ENCODE results near the gene CLEC4F. TPM values are rescaled to one million over a fixed set of nuclear protein-coding genes. Genes with fewer than 3 reads are reported as not detected.

CLEC4F gene
- total RNA-seq, 1 donor from 2014 or later, result not detected

DNA sequence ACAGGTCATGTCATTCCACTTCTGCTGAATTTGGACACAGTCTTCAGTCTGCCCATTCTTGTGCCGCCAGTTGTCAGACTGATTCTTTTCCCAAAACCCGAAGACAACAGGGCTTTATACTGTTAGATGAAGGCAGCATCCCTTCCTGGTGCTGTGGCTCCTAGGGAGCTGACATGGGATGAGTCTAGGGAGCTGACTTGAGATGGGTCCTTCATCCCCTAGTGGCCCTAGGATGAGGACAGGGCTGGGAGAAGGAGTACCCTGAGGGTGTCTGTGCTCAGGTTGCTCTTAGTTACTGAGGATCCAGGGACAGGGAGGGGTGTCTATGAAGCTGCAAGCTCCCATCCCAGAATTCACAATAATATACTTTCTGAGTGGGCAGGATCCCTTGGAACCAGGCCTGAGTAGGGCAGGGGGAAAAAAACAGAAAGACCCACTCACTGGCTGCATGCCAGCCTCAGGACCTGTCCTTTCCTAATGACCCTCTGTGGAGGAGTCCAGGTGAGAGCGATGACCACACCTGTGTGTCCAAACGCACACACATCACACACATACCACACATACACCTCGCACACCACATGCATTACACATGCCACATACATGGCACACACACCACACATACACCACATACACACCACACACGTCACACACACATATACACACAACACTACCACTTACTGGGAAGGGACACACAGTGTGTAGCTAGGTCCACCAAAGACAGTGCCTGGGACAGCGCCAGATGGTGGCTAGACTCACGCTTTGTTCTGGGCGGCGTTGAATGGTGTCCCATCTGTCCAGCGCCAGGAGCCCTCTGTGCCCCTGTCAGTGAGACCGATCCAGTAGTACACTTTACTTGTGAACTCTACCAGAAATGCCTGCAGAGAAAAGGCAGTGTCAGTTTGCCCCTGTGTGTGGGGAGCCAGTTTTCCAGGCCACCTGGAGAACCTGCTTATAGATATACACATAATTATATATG is 11.1 kb downstream of the CLEC4F start:
- Mint-ChIP-seq H3K27me3 (ENCODE audit: low read depth) (peaks cover 8% of the 10 kb centered on the region), H3K27ac (ENCODE audit: unreplicated experiment) (peak overlapping the region; percentile 45), H3K4me3 (no peak overlapping the region), H3K36me3 (ENCODE audit: low read depth) (no peaks in the 10 kb centered on the region), H3K9me3 (no peaks in the 10 kb centered on the region), H3K4me1 (peaks cover 15% of the 10 kb centered on the region)
- TF ChIP-seq, protein P1, sequence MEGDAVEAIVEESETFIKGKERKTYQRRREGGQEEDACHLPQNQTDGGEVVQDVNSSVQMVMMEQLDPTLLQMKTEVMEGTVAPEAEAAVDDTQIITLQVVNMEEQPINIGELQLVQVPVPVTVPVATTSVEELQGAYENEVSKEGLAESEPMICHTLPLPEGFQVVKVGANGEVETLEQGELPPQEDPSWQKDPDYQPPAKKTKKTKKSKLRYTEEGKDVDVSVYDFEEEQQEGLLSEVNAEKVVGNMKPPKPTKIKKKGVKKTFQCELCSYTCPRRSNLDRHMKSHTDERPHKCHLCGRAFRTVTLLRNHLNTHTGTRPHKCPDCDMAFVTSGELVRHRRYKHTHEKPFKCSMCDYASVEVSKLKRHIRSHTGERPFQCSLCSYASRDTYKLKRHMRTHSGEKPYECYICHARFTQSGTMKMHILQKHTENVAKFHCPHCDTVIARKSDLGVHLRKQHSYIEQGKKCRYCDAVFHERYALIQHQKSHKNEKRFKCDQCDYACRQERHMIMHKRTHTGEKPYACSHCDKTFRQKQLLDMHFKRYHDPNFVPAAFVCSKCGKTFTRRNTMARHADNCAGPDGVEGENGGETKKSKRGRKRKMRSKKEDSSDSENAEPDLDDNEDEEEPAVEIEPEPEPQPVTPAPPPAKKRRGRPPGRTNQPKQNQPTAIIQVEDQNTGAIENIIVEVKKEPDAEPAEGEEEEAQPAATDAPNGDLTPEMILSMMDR (conservative IDR thresholded peaks at IDR 0.05), result no peak
- DNase-seq (ENCODE audit: low read depth, low spot score), result no peak

DNA sequence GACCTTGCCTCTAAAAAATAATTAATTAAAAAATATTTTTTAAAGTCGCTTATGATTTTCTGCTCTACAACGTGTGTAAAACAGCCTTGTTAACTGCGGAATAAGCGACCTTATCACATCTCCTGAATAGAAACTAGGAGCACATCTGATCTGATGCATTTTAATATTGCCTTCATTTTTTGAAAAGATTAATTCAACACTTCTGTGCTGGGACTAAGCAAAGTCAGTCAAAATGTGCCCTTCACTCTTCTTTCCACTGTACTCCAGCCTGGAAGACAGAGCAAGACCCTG is 12.6 kb downstream of the CLEC4F start:
- Mint-ChIP-seq H3K27ac (ENCODE audit: unreplicated experiment) (no peak overlapping the region), H3K4me3 (no peak overlapping the region), H3K9me3 (no peaks in the 10 kb centered on the region), H3K4me1 (peaks cover 15% of the 10 kb centered on the region), H3K27me3 (ENCODE audit: low read depth) (peaks cover 6% of the 10 kb centered on the region), H3K36me3 (ENCODE audit: low read depth) (no peaks in the 10 kb centered on the region)
- no peak for DNase-seq (ENCODE audit: low read depth, low spot score)
- TF ChIP-seq, protein P1 (conservative IDR thresholded peaks at IDR 0.05), result no peak

DNA sequence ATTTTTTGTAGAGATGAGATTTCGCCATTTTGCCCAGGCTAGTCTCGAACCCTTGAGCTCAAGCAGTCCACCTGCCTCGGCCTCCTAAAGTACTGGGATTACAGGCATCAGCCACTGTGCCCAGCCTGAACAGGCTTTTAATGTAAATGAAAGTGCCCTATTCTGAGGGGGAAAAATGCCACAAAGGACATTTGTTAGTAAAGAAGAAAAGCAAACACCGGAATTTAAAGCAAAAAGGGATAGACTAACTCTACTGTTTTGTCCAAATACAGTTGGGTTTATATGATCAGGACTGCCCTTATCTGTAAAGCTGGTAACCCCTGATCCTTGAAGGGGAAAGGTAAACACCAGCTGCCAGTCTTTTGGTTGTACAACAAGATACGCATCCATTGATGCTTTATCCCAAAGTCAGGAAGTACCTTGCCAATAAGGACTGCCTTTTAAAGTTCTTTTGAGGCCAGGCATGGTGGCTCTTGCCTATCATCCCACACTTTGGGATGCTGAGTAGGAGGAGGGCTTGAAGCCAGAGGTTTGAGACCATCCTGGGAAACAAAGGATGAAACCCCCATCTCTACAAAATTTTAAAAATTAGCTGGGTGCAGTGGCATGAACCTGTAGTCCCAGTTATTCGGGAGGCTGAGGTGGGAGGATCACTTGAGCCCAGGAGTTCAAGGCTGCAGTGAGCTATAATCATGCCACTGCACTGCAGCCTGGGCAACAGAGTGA is 13.1 kb downstream of the CLEC4F start:
- TF ChIP-seq, protein P1 (conservative IDR thresholded peaks at IDR 0.05), result no peak
- Mint-ChIP-seq H3K4me1 (peaks cover 15% of the 10 kb centered on the region), H3K4me3 (no peak overlapping the region), H3K36me3 (ENCODE audit: low read depth) (no peaks in the 10 kb centered on the region), H3K27ac (ENCODE audit: unreplicated experiment) (no peak overlapping the region), H3K9me3 (no peaks in the 10 kb centered on the region), H3K27me3 (ENCODE audit: low read depth) (peaks cover 6% of the 10 kb centered on the region)
- DNase-seq (ENCODE audit: low read depth, low spot score), result no peak

DNA sequence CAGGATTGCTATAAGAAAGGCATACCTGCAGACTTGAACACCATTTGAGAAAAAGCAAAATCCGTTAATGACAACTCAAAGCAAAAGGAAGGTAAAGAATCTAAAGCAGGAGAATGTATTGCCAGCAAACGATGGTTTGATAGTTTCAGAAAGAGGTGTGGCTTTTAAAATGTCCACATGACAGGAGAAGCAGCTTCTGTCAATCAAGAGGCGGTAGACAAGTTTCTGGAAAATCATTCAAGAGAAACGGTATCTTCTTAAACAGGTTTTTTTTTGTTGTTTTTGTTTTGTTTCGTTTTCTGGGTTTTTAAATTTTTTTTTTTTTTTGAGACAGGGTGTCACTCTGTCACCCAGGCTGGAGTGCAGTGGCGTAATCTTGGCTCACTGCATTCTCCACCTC is 13.8 kb downstream of the CLEC4F start:
- Mint-ChIP-seq H3K4me1 (peaks cover 15% of the 10 kb centered on the region), H3K9me3 (no peaks in the 10 kb centered on the region), H3K36me3 (ENCODE audit: low read depth) (no peaks in the 10 kb centered on the region), H3K27me3 (ENCODE audit: low read depth) (peaks cover 6% of the 10 kb centered on the region), H3K4me3 (no peak overlapping the region), H3K27ac (ENCODE audit: unreplicated experiment) (no peak overlapping the region)
- TF ChIP-seq, protein P1 (conservative IDR thresholded peaks at IDR 0.05), result no peak
- DNase-seq (ENCODE audit: low read depth, low spot score), result no peak

DNA sequence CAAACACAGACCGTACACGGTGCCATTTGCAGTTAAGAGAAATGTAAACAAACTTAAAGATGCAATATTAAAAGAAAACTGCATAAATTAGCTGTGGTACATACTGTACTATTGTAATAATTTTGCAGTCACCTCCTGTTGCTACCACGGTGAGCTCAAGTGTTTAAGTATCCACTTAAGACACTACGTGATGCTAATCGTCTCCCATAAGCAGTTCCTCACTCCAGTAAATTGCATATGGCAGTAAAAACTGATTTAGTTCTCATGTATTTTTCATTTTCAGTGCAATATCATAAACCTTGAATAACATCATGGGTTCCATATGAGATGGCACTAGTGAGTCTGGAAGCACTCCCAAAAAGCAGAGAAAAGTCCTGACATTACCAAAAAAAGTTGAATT is 14.4 kb downstream of the CLEC4F start:
- no peaks in the 10 kb centered on the region for H3K36me3 Mint-ChIP-seq (ENCODE audit: low read depth)
- TF ChIP-seq, protein P1 (conservative IDR thresholded peaks at IDR 0.05), result no peak
- no peak for DNase-seq (ENCODE audit: low read depth, low spot score)
- peaks cover 6% of the 10 kb centered on the region for H3K27me3 Mint-ChIP-seq (ENCODE audit: low read depth)
- H3K27ac Mint-ChIP-seq (ENCODE audit: unreplicated experiment), result no peak overlapping the region
- H3K4me3 Mint-ChIP-seq, result no peak overlapping the region
- peaks cover 15% of the 10 kb centered on the region for H3K4me1 Mint-ChIP-seq
- no peaks in the 10 kb centered on the region for H3K9me3 Mint-ChIP-seq
